ENCODE results near the gene MARCHF10. TPM values are rescaled to one million over a fixed set of nuclear protein-coding genes. Genes with fewer than 3 reads are reported as not detected.

MARCHF10 gene
- total RNA-seq, 2 donors from 2014 or later: 0.26 to 0.80 TPM

DNA sequence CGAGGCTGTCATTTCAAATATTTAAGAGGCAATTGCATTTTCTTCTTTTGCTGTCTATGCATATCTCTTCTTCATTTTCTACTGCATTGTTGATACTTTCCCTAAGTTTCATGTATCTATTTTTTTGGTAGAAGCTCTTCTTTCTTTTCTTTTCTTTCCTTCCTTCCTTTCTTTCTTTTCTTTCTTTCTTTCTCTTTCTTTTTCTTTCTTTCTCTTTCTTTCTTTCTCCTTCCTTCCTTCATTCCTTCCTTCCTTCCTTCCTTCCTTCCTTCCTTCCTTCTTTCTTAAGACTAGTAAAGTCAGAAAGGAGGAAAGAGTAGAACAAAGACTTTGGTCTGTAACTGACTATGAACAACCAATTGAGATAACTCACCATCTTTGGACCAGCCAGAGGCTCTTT, 146.8 kb downstream of the MARCHF10 start:
- H3K27me3 Mint-ChIP-seq: no peaks in the 10 kb centered on the region
- no peak overlapping the region for H3K27ac Mint-ChIP-seq
- no peak for DNase-seq
- no peak overlapping the region for H3K4me3 Mint-ChIP-seq
- H3K9me3 ChIP-seq (ENCODE audit: control insufficient read depth, low read length, poor library complexity, severe bottlenecking): no peaks in the 10 kb centered on the region
- no peak for ATAC-seq
- no peaks in the 10 kb centered on the region for H3K36me3 Mint-ChIP-seq (ENCODE audit: low read depth)
- H3K4me1 Mint-ChIP-seq: no peaks in the 10 kb centered on the region

DNA sequence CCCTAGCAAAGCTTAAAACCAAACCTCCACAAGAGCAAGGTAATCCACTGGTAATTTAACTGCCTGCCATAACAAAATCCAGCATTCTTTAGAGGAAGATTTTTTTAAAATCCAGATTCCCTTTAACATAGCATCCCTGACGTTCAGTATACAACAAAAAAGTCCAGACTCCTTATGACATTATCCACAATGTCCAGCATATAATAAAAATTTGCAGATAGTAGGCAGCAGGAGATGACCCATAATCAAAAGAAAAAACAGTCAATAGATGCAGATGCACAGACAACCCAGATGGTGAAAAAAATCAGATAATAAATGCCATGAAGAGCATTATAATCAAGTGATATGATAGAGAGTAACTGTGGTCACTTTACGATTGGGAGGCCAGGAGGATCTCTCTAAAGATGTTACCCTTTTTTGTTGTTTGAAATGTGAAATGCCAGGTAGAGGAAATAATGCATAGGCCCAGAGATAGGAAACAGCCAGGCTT, 147.4 kb downstream of the MARCHF10 start:
- no peaks in the 10 kb centered on the region for H3K4me1 Mint-ChIP-seq
- H3K9me3 ChIP-seq (ENCODE audit: control insufficient read depth, low read length, poor library complexity, severe bottlenecking): no peaks in the 10 kb centered on the region
- H3K4me3 Mint-ChIP-seq: no peak overlapping the region
- no peak overlapping the region for H3K27ac Mint-ChIP-seq
- no peaks in the 10 kb centered on the region for H3K27me3 Mint-ChIP-seq
- DNase-seq (no peak), ATAC-seq (no peak)
- no peaks in the 10 kb centered on the region for H3K36me3 Mint-ChIP-seq (ENCODE audit: low read depth)

DNA sequence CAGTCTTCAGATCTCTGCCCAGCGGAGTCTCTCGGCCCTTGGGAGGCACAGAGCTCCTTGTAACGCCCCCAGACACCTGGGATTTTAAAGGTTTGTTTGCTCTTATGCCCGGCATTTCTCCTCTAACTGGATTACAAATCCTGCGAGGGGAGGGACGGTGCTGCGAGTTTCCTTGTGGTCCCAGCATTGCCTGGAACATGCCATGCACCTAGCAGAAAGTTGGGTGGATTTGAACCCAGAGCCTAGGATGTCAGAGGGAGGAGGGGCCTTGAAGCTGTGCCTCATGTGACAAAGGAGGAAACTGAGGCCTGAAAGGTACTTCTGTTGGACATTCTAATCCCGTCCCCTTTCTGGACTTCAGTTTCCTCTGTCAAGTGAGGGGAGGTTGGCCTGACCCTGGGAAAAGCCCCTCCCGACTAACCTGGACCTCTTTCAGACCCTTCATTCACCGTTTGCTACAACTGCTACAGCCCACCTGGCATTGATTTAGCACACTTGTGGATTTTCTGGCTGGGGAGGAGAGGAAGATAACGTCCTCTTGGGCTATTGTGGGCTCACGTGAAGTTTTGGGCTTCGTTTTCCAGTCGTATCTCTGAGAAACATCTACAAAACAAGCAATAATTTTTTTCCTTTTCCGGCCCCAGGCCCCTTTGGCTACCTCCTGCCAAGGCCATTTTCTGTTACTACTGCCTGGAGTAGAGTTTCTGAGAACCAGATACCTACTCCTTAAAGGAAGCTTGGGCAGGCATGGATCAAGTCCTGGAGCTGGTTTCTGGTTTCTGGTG, 149.8 kb downstream of the MARCHF10 start:
- peaks cover 4% of the 10 kb centered on the region for H3K4me1 Mint-ChIP-seq

DNA sequence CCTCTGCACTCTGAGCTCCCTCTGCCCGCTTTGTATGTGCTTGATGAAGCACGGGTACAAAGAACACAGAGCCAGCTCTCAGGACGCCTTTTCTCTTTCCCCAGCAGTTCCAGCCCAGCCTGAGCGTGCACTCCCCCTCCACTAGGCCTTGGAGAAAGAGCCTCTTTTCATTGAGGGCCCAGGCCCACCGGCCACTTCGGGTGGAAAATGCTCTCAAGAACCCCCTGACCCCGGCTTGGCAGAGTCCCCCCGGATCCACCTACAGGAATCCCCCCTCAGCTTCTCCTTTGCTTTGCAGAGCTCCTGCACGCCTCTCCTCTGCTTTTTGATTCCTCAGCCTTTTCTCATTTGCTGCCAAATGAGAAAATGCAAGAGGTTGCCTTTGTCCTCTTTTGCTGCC, 150.4 kb downstream of the MARCHF10 start:
- H3K27ac Mint-ChIP-seq: no peak overlapping the region
- no peak overlapping the region for H3K4me3 Mint-ChIP-seq
- no peaks in the 10 kb centered on the region for H3K9me3 ChIP-seq (ENCODE audit: control insufficient read depth, low read length, poor library complexity, severe bottlenecking)
- DNase-seq: no peak
- no peak for ATAC-seq
- no peaks in the 10 kb centered on the region for H3K27me3 Mint-ChIP-seq
- peaks cover 9% of the 10 kb centered on the region for H3K4me1 Mint-ChIP-seq
- H3K36me3 Mint-ChIP-seq (ENCODE audit: low read depth): no peaks in the 10 kb centered on the region

More for the DNA sequence above, 149.8 kb downstream of the MARCHF10 start:
- ATAC-seq (no peak), DNase-seq (no peak)
- no peaks in the 10 kb centered on the region for H3K9me3 ChIP-seq (ENCODE audit: control insufficient read depth, low read length, poor library complexity, severe bottlenecking)
- Mint-ChIP-seq H3K36me3 (ENCODE audit: low read depth) (no peaks in the 10 kb centered on the region), H3K27ac (no peak overlapping the region), H3K4me3 (no peak overlapping the region), H3K27me3 (no peaks in the 10 kb centered on the region)

DNA sequence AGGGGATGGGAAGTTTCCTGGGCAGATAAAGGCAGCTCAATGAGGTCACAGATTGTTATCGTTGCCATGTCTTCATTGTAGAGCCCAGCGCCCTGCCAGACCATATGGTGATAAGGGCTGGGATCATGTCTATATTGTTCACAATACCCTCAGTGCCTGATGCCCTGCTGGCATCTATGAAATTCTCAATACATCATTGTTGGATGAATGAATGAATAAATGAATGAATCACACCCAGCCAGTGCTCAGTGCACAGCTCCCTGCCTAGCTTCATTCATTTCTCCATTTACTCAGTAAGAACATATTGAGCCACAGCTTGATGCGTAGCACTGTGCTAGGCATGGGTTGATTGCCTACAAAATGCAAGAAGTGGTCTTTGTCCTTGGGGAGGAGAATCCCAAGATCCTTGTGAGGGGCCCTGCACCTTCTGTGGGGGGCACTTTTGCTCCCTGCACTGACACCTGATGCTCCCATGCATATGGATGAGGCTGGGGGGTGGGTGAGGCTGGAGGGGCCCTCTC, 150.9 kb downstream of the MARCHF10 start:
- H3K36me3 Mint-ChIP-seq (ENCODE audit: low read depth): no peaks in the 10 kb centered on the region
- H3K4me3 Mint-ChIP-seq: no peak overlapping the region
- H3K27ac Mint-ChIP-seq: no peak overlapping the region
- peaks cover 13% of the 10 kb centered on the region for H3K4me1 Mint-ChIP-seq
- DNase-seq (no peak), ATAC-seq (no peak)
- H3K9me3 ChIP-seq (ENCODE audit: control insufficient read depth, low read length, poor library complexity, severe bottlenecking): no peaks in the 10 kb centered on the region
- H3K27me3 Mint-ChIP-seq: no peaks in the 10 kb centered on the region

DNA sequence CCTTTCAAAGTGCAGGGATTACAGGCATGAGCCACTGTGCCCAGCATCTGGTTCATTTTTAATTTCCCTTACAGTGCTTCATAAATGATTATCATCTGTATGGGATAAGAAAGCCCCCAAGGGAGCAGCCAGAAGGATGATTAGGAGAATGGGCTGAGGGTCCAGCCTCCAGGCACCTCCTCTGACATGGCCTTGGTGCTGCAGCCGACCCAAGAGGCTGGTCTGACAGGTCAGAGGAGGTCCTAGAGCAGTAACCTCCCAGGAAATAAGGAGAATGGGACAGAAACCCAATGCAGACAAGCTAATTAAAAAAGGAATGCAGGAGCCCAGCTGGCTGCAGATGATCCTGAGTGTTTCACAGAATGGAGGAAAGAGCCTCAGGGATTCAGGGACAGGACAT, 151.7 kb downstream of the MARCHF10 start:
- no peak for DNase-seq
- Mint-ChIP-seq H3K4me1 (peaks cover 14% of the 10 kb centered on the region), H3K36me3 (ENCODE audit: low read depth) (no peaks in the 10 kb centered on the region), H3K4me3 (no peak overlapping the region), H3K27me3 (no peaks in the 10 kb centered on the region), H3K27ac (no peak overlapping the region)
- no peak for ATAC-seq
- no peaks in the 10 kb centered on the region for H3K9me3 ChIP-seq (ENCODE audit: control insufficient read depth, low read length, poor library complexity, severe bottlenecking)

DNA sequence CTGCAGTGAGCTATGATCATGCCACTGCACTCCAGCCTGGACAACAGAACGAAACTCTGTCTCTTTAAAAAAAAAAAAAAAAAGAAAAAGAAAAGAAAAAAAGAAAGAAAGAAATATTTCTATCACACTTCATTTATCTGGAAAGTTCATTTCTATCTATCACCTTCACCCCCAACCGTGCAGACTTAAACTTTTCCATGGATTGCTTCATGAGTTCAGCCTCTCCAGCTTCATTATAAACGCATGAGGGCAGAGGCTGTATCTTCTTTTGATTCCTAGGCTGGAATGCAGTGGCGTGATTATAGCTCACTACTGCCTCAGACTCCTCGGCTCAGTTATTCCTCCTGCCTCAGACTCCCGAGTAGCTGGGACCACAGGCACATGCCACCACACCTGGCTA, 152.5 kb downstream of the MARCHF10 start:
- no peaks in the 10 kb centered on the region for H3K27me3 Mint-ChIP-seq
- H3K4me1 Mint-ChIP-seq: peaks cover 14% of the 10 kb centered on the region
- H3K36me3 Mint-ChIP-seq (ENCODE audit: low read depth): no peaks in the 10 kb centered on the region
- no peak for ATAC-seq
- no peak overlapping the region for H3K27ac Mint-ChIP-seq
- H3K4me3 Mint-ChIP-seq: no peak overlapping the region
- DNase-seq: no peak
- H3K9me3 ChIP-seq (ENCODE audit: control insufficient read depth, low read length, poor library complexity, severe bottlenecking): no peaks in the 10 kb centered on the region

DNA sequence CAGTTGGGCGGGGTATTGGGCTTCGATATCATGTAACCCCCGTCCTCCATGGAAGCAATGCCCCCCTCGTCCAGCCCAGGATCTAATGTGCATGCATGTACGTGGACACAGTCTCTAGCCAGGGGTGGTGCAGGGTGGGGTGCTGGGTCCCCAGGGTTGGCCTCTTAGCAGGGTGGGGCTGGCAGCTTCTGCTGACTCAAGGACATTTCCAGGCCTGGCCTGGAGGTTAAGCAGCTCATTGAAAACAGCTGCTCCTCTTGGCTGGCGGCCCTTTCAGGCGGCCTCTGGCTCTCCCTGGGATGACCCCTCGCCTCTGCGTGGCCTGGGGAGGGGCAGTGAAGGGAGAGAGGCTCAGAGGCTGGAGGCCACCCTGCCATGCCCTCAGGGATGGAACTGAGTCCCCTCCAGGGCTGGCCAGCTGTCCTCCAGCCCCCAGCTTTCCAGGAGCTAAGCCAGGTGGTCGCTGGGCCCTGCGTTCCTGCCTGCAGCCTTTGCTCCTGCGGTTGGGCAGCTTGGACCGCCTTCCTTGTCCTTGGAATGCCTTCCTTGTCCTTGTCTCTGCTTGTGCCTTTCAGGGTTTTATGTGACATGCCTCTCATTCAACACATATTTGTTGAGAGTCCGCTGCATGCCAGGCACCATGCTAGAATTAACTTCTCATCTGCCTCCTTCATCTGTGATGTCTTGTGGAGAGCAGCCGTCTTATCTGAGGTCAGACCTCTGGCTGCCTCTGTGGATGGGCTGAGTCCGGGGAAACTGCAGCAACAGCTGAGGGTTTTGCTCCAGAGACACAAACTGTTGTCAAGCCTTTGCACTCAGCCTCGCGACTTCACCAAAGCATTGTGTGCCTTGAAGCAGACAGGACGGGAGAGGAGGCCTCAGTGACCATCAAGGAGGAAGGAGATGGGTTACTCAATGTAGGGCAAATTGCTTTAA, 154.0 kb downstream of the MARCHF10 start:
- no peak for DNase-seq
- no peak for ATAC-seq
- Mint-ChIP-seq H3K4me1 (peaks cover 14% of the 10 kb centered on the region), H3K4me3 (peak overlapping the region; percentile 95), H3K36me3 (ENCODE audit: low read depth) (no peaks in the 10 kb centered on the region), H3K27ac (peak overlapping the region; percentile 68), H3K27me3 (no peaks in the 10 kb centered on the region)
- no peaks in the 10 kb centered on the region for H3K9me3 ChIP-seq (ENCODE audit: control insufficient read depth, low read length, poor library complexity, severe bottlenecking)

DNA sequence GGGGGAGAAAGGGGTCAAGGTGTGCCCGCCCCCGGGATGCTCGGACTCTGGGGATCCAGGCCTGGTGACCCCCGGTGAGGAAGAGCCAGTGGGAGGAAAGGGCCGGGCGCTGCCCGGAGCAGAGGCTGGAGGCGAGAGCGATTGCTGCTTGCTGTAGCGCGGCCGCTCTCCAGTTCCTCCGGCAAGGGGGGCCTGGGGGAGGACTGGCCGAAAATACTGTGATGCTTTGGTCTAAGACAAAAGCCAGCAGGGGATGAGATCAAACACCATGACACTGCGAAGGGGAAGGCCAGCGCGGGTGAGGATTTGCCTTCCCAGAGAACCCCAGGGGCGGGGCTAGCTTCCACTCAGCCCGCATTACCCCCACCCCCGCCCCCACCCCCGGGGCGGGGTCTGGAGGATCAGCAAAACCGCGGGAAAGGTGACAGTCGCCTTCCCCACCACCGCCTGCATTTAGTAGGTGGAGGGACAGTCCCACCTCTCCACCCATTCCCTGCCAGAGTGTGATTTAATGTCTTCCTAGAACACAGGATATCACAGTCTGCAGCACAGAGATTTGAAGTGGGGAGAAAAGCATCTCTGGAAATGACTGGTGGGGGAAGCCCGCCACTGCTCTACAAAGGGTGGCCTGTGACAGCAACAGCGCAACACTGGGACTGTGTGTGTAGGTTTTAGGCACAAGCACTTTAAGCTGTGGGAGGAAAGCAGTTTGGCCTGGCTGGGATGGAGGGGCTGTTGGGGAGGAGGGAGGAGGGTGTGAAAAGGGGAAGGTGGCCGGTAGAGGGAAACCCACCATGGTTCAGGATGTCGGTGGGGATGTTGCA, 154.9 kb downstream of the MARCHF10 start:
- H3K9me3 ChIP-seq (ENCODE audit: control insufficient read depth, low read length, poor library complexity, severe bottlenecking): no peaks in the 10 kb centered on the region
- Mint-ChIP-seq H3K27me3 (no peaks in the 10 kb centered on the region), H3K4me3 (peak overlapping the region; percentile 95), H3K4me1 (peaks cover 14% of the 10 kb centered on the region), H3K27ac (peak overlapping the region; percentile 68), H3K36me3 (ENCODE audit: low read depth) (no peaks in the 10 kb centered on the region)
- DNase-seq: peak; percentile 30 to 48 (median 42)
- ATAC-seq: peak; percentile 84

DNA sequence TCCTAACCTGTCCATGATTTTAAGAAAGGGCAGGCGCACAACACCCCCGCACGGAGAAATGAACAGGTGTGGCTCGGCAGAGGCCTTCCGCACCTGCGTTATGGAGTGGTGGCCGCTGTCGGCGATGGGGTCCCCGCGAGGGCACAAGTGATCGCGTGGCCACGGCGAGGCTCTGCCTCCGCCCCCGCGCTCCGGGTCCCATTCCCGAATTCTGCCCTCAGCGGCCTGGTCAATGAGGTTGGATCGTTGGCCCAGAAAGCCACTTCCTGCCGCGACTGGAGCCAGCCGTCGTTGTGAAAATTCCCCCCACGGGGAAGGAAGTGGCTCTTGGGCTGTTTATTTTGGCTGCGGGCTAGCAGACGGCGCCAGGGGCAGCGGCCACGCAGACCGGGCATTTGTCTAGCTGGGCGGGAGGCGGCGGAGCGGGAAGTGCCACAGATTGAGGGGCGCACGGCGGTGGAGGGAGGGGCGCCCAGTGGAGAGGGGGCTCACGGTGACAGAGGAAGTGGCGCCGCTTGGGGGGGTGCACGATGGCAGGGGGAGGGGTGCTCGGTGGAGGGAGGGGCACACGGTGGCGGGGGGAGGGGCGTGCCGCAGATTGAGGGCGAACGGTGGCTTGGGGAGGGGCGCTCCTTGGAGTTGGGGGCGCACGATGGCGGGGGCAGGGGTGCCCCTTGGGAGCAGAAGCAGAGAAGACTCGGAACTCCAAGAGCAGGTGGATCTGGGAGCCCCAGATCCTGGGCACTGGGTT, 155.7 kb downstream of the MARCHF10 start:
- Mint-ChIP-seq H3K36me3 (ENCODE audit: low read depth) (no peaks in the 10 kb centered on the region), H3K4me3 (peak overlapping the region; percentile 95), H3K4me1 (peaks cover 14% of the 10 kb centered on the region), H3K27me3 (no peaks in the 10 kb centered on the region), H3K27ac (peak overlapping the region; percentile 68)
- peak; percentile 26 for ATAC-seq
- DNase-seq: no peak
- no peaks in the 10 kb centered on the region for H3K9me3 ChIP-seq (ENCODE audit: control insufficient read depth, low read length, poor library complexity, severe bottlenecking)
